ENCODE measurements around the gene CCNY. TPM values are rescaled to one million over a fixed set of nuclear protein-coding genes. Genes with fewer than 3 reads are reported as not detected.

Gene CCNY
- total and polyA plus RNA-seq, 2 experiments from 2014 or later, result 51.5 to 55.8 TPM

DNA sequence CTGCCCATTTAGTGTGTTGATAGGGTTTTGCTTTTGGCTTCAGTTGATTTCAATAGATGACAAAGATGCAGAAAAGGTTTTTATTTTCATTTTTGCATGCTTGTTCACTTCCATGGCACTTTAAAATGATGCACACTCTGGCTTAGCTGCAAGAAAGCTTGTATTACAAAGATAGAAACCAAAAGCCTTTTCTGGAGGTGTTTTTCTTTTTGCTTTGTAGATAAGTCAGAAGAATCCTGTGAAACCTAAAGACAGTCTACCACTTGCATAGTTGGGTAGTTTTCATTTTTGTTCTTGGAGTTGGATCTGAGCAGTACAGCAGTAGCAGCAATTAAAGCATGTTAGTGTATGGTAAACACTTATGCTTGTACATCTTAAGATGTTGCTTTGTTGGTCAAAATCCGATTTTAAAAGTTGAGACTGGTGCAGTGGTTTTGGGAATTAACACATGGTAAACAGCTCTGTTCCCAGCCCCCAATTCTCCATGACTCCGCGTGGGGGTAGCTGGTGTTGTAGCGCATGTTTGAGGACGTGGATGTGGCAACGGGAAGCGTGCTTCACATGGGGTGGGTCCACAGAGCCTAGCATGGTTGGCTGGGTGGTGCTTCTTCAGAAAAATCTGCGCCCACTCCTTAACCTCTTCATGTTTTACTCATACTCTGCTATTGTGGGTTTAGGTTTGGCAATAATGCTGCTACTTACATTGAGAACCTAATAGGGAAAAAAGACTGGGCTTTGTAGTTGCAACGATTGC lies 19.8 kb downstream of the CCNY start:
- Histone ChIP-seq H2AFZ (no peak overlapping the region), H3K4me2 (no peak overlapping the region), H4K20me1 (ENCODE audit: insufficient read depth, poor library complexity, severe bottlenecking) (peaks cover 55% of the 10 kb centered on the region)

DNA sequence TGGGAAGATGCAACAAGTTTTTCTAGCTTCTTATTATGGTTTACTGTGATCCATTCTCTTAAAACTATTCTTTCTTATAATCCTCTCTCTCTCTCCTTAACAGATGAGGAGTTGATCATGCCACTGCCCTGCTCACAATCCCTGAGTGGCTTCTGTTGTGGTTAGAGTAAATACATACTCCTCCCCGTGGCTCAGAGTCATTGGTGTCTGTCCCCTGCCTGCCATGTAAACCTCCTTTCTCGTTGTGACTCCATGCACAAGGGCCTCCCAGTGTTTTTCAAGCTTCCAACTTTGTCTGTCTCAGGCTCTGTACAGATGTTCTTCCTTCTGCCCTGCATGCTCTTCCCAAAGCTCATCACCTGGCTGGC lies 20.4 kb downstream of the CCNY start:
- Histone ChIP-seq H3K27me3 (no peaks in the 10 kb centered on the region), H3K4me3 (no peak overlapping the region), H3K27ac (no peak overlapping the region), H3K36me3 (replicated peaks; ENCODE audit: insufficient read depth, low read depth) (no peaks in the 10 kb centered on the region), H3K9me3 (ENCODE audit: low read depth) (no peaks in the 10 kb centered on the region), H2AFZ (no peak overlapping the region), H3K9me2 (replicated peaks; ENCODE audit: insufficient read depth) (no peaks in the 10 kb centered on the region), H4K20me1 (ENCODE audit: insufficient read depth, poor library complexity, severe bottlenecking) (peaks cover 50% of the 10 kb centered on the region), H3K4me1 (ENCODE audit: insufficient read depth) (peaks cover 22% of the 10 kb centered on the region), H3K4me2 (no peak overlapping the region), H3K79me2 (peaks cover 100% of the 10 kb centered on the region)
- WGBS (ENCODE audit: low lambda C conversion rate, missing lambda C conversion rate), result 66% methylated on average over 2 of the region's 2 CpGs
- DNase-seq (ENCODE audit: low spot score), result no peak
- no peak for TF ChIP-seq EZH2 (IDR thresholded peaks at IDR 0.05; ENCODE audit: borderline replicate concordance)
- TF ChIP-seq EZH2phosphoT487 (IDR thresholded peaks at IDR 0.05; ENCODE audit: low read depth, severe bottlenecking, unreplicated experiment), result no peak
- TF ChIP-seq, protein P1, sequence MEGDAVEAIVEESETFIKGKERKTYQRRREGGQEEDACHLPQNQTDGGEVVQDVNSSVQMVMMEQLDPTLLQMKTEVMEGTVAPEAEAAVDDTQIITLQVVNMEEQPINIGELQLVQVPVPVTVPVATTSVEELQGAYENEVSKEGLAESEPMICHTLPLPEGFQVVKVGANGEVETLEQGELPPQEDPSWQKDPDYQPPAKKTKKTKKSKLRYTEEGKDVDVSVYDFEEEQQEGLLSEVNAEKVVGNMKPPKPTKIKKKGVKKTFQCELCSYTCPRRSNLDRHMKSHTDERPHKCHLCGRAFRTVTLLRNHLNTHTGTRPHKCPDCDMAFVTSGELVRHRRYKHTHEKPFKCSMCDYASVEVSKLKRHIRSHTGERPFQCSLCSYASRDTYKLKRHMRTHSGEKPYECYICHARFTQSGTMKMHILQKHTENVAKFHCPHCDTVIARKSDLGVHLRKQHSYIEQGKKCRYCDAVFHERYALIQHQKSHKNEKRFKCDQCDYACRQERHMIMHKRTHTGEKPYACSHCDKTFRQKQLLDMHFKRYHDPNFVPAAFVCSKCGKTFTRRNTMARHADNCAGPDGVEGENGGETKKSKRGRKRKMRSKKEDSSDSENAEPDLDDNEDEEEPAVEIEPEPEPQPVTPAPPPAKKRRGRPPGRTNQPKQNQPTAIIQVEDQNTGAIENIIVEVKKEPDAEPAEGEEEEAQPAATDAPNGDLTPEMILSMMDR (IDR thresholded peaks at IDR 0.05; ENCODE audit: poor library complexity), result no peak

More for the DNA sequence above, 19.8 kb downstream of the CCNY start:
- Histone ChIP-seq H3K79me2 (peaks cover 100% of the 10 kb centered on the region), H3K4me3 (no peak overlapping the region), H3K9me2 (replicated peaks; ENCODE audit: insufficient read depth) (no peaks in the 10 kb centered on the region), H3K27ac (no peak overlapping the region), H3K4me1 (ENCODE audit: insufficient read depth) (peaks cover 26% of the 10 kb centered on the region), H3K27me3 (no peaks in the 10 kb centered on the region), H3K36me3 (replicated peaks; ENCODE audit: insufficient read depth, low read depth) (no peaks in the 10 kb centered on the region), H3K9me3 (ENCODE audit: low read depth) (no peaks in the 10 kb centered on the region)
- WGBS (ENCODE audit: low lambda C conversion rate, missing lambda C conversion rate), result 88% methylated on average over 9 of the region's 9 CpGs
- no peak for DNase-seq (ENCODE audit: low spot score)
- no peak for TF ChIP-seq EZH2 (IDR thresholded peaks at IDR 0.05; ENCODE audit: borderline replicate concordance)
- no peak for TF ChIP-seq EZH2phosphoT487 (IDR thresholded peaks at IDR 0.05; ENCODE audit: low read depth, severe bottlenecking, unreplicated experiment)
- TF ChIP-seq, protein P1 (IDR thresholded peaks at IDR 0.05; ENCODE audit: poor library complexity), result no peak

DNA sequence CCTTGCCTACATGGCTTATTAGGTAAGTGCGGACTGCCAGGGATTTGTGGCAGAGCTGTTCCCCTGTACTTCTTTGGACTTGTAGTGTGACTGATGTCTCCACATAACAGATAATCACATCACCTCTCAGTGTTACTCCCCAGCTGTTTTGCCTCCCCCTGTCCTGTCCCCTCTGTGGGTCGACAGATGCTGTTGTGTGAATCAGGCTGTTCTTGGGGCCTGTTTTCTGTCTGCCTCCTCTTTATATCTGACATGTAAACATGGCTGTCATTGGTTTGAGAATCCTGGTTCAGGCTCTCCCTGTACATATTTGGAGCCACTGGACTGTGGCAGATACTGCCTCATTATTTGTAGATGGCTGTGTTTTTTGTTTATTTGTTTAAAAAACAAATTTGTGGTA lies 22.7 kb downstream of the CCNY start:
- no peaks in the 10 kb centered on the region for H3K9me2 ChIP-seq (replicated peaks; ENCODE audit: insufficient read depth)
- no peak overlapping the region for H3K4me2 ChIP-seq
- WGBS (ENCODE audit: low lambda C conversion rate, missing lambda C conversion rate), result 58% methylated on average over 2 of the region's 2 CpGs
- H3K4me3 ChIP-seq, result no peak overlapping the region
- no peak overlapping the region for H3K27ac ChIP-seq
- H3K27me3 ChIP-seq, result no peaks in the 10 kb centered on the region
- H3K79me2 ChIP-seq, result peaks cover 100% of the 10 kb centered on the region
- no peak overlapping the region for H2AFZ ChIP-seq
- H3K4me1 ChIP-seq (ENCODE audit: insufficient read depth), result peaks cover 16% of the 10 kb centered on the region
- DNase-seq (ENCODE audit: low spot score), result no peak
- H3K9me3 ChIP-seq (ENCODE audit: low read depth), result no peaks in the 10 kb centered on the region
- no peaks in the 10 kb centered on the region for H3K36me3 ChIP-seq (replicated peaks; ENCODE audit: insufficient read depth, low read depth)
- TF ChIP-seq, protein P1 (IDR thresholded peaks at IDR 0.05; ENCODE audit: poor library complexity), result no peak
- no peak for TF ChIP-seq EZH2phosphoT487 (IDR thresholded peaks at IDR 0.05; ENCODE audit: low read depth, severe bottlenecking, unreplicated experiment)
- no peak for TF ChIP-seq EZH2 (IDR thresholded peaks at IDR 0.05; ENCODE audit: borderline replicate concordance)
- H4K20me1 ChIP-seq (ENCODE audit: insufficient read depth, poor library complexity, severe bottlenecking), result peaks cover 44% of the 10 kb centered on the region

All from hepatocyte (in vitro differentiated cells).